ENCODE measurements around the gene CCDC195.

The CCDC195 gene

GRCh38 chr2:224753743-224754540, 37.8 kb upstream of the CCDC195 start:
- Histone ChIP-seq H3K4me3 (ENCODE audit: insufficient read depth, low read length, poor library complexity, severe bottlenecking) (no peak overlapping the region), H3K4me2 (ENCODE audit: low read depth, low read length, poor library complexity, severe bottlenecking) (no peak overlapping the region), H3K27ac (ENCODE audit: low read depth, low read length) (no peak overlapping the region), H2AFZ (ENCODE audit: low read depth, low read length, severe bottlenecking) (no peak overlapping the region), H3K36me3 (ENCODE audit: low read length) (no peaks in the 10 kb centered on the region), H3K9me3 (ENCODE audit: insufficient read depth, low read length) (peaks cover 14% of the 10 kb centered on the region; the same call in 1 of the 2 replicates), H3F3A (ENCODE audit: insufficient read depth) (no peaks in the 10 kb centered on the region), H4K20me1 (ENCODE audit: low read depth, low read length) (no peaks in the 10 kb centered on the region), H3K27me3 (ENCODE audit: low read length) (no peaks in the 10 kb centered on the region), H3K79me2 (ENCODE audit: insufficient read depth, low read length) (no peaks in the 10 kb centered on the region), H3K9me2 (replicated peaks; ENCODE audit: insufficient read depth, low read length) (no peaks in the 10 kb centered on the region), H3K9ac (ENCODE audit: low read length) (no peak overlapping the region)
- TF ChIP-seq, protein P1, sequence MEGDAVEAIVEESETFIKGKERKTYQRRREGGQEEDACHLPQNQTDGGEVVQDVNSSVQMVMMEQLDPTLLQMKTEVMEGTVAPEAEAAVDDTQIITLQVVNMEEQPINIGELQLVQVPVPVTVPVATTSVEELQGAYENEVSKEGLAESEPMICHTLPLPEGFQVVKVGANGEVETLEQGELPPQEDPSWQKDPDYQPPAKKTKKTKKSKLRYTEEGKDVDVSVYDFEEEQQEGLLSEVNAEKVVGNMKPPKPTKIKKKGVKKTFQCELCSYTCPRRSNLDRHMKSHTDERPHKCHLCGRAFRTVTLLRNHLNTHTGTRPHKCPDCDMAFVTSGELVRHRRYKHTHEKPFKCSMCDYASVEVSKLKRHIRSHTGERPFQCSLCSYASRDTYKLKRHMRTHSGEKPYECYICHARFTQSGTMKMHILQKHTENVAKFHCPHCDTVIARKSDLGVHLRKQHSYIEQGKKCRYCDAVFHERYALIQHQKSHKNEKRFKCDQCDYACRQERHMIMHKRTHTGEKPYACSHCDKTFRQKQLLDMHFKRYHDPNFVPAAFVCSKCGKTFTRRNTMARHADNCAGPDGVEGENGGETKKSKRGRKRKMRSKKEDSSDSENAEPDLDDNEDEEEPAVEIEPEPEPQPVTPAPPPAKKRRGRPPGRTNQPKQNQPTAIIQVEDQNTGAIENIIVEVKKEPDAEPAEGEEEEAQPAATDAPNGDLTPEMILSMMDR (IDR thresholded peaks at IDR 0.05; ENCODE audit: insufficient read depth, low read length, poor library complexity, severe bottlenecking) = no peak
- TF ChIP-seq EZH2phosphoT487 (conservative IDR thresholded peaks at IDR 0.05; ENCODE audit: low read length) = no peak

GRCh38 chr2:224751996-224752698, 36.0 kb upstream of the CCDC195 start:
- H3K27ac ChIP-seq (ENCODE audit: low read depth, low read length) = peak overlapping the region; percentile 17
- no peak overlapping the region for H2AFZ ChIP-seq (ENCODE audit: low read depth, low read length, severe bottlenecking)
- no peaks in the 10 kb centered on the region for H3F3A ChIP-seq (ENCODE audit: insufficient read depth)
- no peaks in the 10 kb centered on the region for H3K27me3 ChIP-seq (ENCODE audit: low read length)
- H3K9me2 ChIP-seq (replicated peaks; ENCODE audit: insufficient read depth, low read length) = no peaks in the 10 kb centered on the region
- H3K9me3 ChIP-seq (ENCODE audit: insufficient read depth, low read length) = no peaks in the 10 kb centered on the region; the same call in 1 of the 2 replicates
- no peak overlapping the region for H3K4me3 ChIP-seq (ENCODE audit: insufficient read depth, low read length, poor library complexity, severe bottlenecking)
- H4K20me1 ChIP-seq (ENCODE audit: low read depth, low read length) = no peaks in the 10 kb centered on the region
- no peaks in the 10 kb centered on the region for H3K36me3 ChIP-seq (ENCODE audit: low read length)
- TF ChIP-seq, protein P1 (IDR thresholded peaks at IDR 0.05; ENCODE audit: insufficient read depth, low read length, poor library complexity, severe bottlenecking) = no peak
- TF ChIP-seq EZH2phosphoT487 (conservative IDR thresholded peaks at IDR 0.05; ENCODE audit: low read length) = no peak
- no peaks in the 10 kb centered on the region for H3K79me2 ChIP-seq (ENCODE audit: insufficient read depth, low read length)
- peak overlapping the region; percentile 17 for H3K4me2 ChIP-seq (ENCODE audit: low read depth, low read length, poor library complexity, severe bottlenecking)
- H3K9ac ChIP-seq (ENCODE audit: low read length) = no peak overlapping the region

DNA sequence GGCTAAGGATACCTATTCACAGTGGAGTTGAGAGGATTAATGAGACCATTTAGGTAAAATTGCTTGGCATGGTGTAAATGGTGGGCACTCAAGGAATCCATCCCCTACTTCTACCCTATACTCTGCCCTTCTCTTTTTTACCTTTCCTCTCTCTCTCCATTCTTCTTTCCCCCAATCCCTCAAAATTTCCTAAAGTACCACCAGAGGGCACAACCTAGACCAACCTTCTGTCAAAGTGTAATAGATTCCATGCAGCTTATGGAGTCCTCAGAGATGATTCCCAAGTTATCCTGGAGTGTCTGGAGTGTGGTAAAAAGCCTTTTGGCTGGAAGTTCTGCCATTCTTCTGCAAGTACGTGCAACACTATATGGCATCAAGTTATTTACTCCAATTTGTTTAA, 33.0 kb upstream of the CCDC195 start:
- no peak for TF ChIP-seq EZH2phosphoT487 (conservative IDR thresholded peaks at IDR 0.05; ENCODE audit: low read length)

More for the DNA sequence above, 33.0 kb upstream of the CCDC195 start:
- H2AFZ ChIP-seq (ENCODE audit: low read depth, low read length, severe bottlenecking) = no peak overlapping the region
- H3F3A ChIP-seq (ENCODE audit: insufficient read depth) = no peaks in the 10 kb centered on the region; the same call in 1 of the 2 replicates
- no peaks in the 10 kb centered on the region for H3K36me3 ChIP-seq (ENCODE audit: low read length)
- H3K27ac ChIP-seq (ENCODE audit: low read depth, low read length) = no peak overlapping the region
- no peaks in the 10 kb centered on the region for H3K9me2 ChIP-seq (replicated peaks; ENCODE audit: insufficient read depth, low read length)
- no peaks in the 10 kb centered on the region for H3K9me3 ChIP-seq (ENCODE audit: insufficient read depth, low read length)
- no peaks in the 10 kb centered on the region for H3K79me2 ChIP-seq (ENCODE audit: insufficient read depth, low read length)
- no peaks in the 10 kb centered on the region for H3K27me3 ChIP-seq (ENCODE audit: low read length)
- no peak overlapping the region for H3K4me3 ChIP-seq (ENCODE audit: insufficient read depth, low read length, poor library complexity, severe bottlenecking)
- no peak overlapping the region for H3K9ac ChIP-seq (ENCODE audit: low read length)
- no peaks in the 10 kb centered on the region for H4K20me1 ChIP-seq (ENCODE audit: low read depth, low read length)
- no peak overlapping the region for H3K4me2 ChIP-seq (ENCODE audit: low read depth, low read length, poor library complexity, severe bottlenecking)
